ENCODE results near the gene CEACAM19.
A peak's percentile ranks its signal among the peaks of the same experiment; 100 is the strongest.
"Not testable (repeated sequence)": the region's sequence is repeated elsewhere in the genome, so short reads cannot be mapped to it uniquely, and the experiment has no call there.

The CEACAM19 gene

GRCh38 chr19:44671400-44671799, at the start of gene CEACAM19:
Gene CEACAM19 (plus strand): TSS chr19:44671482. CDS start chr19:44671932, 450 bp downstream.
- no peak for DNase-seq

GRCh38 chr19:44623080-44623479, 48.2 kb upstream of the CEACAM19 start:
- no peak for DNase-seq

- no peak for DNase-seq
Observed at GRCh38 chr19:44623626-44624025, 47.7 kb upstream of the CEACAM19 start.

- DNase-seq = no peak
Observed at GRCh38 chr19:44624840-44625354, 46.4 kb upstream of the CEACAM19 start.

GRCh38 chr19:44625637-44626036, 45.6 kb upstream of the CEACAM19 start:
- not testable (repeated sequence) for DNase-seq

- no peak for DNase-seq
Observed at GRCh38 chr19:44626048-44626624, 45.1 kb upstream of the CEACAM19 start.

- DNase-seq = no peak
Observed at GRCh38 chr19:44627631-44628030, 43.7 kb upstream of the CEACAM19 start.

- DNase-seq = no peak
Observed at GRCh38 chr19:44628793-44629192, 42.5 kb upstream of the CEACAM19 start.

GRCh38 chr19:44631611-44632010, 39.7 kb upstream of the CEACAM19 start:
- not testable (repeated sequence) for DNase-seq

GRCh38 chr19:44634058-44634457, 37.2 kb upstream of the CEACAM19 start:
- DNase-seq = not testable (repeated sequence)

GRCh38 chr19:44634785-44635184, 36.5 kb upstream of the CEACAM19 start:
- no peak for DNase-seq

- no peak for DNase-seq
Observed at GRCh38 chr19:44635581-44636438, 35.5 kb upstream of the CEACAM19 start.

GRCh38 chr19:44636439-44637389, 34.6 kb upstream of the CEACAM19 start:
- no peak for DNase-seq

- no peak for DNase-seq
Observed at GRCh38 chr19:44637390-44637764, 33.9 kb upstream of the CEACAM19 start.

GRCh38 chr19:44640518-44640917, 30.8 kb upstream of the CEACAM19 start:
- no peak for DNase-seq

GRCh38 chr19:44641501-44642265, 29.6 kb upstream of the CEACAM19 start:
- no peak for DNase-seq

GRCh38 chr19:44642377-44642776, 28.9 kb upstream of the CEACAM19 start:
- DNase-seq = no peak

GRCh38 chr19:44643605-44644401, 27.5 kb upstream of the CEACAM19 start, which contains the start of gene PVR:
Gene PVR (plus strand): TSS chr19:44643910. CDS start chr19:44644097, 187 bp downstream.
- peak; percentile 46 for DNase-seq

- peak; percentile 18 for DNase-seq
Observed at GRCh38 chr19:44644402-44645016, 26.8 kb upstream of the CEACAM19 start.

GRCh38 chr19:44645407-44646048, 25.8 kb upstream of the CEACAM19 start:
- DNase-seq = no peak
